GM18861 (cell line): ENCODE measurements around the gene TCERG1L.
"Not testable (repeated sequence)": the region's sequence is repeated elsewhere in the genome, so short reads cannot be mapped to it uniquely, and the experiment has no call there.

Source experiments
- ATAC-seq: cut with Tn5 transposase; IDR thresholded peaks from one replicate; pipeline ENCODE4 v1.9.1; 2021; ENCODE audit not compliant: unreplicated experiment

Gene TCERG1L

DNA sequence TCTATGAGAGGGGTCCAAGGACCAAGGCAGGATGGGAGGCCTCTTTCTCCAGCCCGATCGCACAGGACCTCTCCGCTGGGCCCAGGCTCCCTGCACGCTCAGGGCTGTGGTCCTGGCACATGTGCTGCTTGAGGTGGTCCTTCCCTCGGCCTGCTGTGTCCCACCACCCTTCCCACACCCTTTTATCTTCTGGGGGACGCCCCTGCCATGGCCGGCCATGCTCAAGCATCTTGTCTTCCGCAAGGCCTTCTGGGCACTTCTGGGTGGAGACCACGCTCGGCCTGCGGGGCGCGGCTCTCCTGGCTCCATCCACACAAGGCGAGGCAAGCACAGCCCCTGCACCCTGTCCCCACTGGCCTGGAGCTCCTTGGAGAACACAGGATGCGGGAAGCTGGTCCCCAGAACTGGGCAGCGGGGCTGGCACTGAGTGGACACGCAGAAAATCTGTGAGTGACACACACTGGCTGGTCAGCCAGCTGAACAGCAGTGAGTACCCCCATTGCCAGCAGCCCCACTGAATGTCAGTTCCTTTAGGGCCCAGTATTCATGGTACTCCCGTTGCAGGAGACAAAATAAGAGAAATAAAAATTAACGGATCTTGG is 115.9 kb downstream of the TCERG1L start:
- ATAC-seq, result no peak

GRCh38 chr10:131195116-131195515 is 116.4 kb downstream of the TCERG1L start:
- ATAC-seq, result no peak

- no peak for ATAC-seq
These were observed 117.6 kb downstream of the TCERG1L start for GRCh38 chr10:131193923-131194322.

DNA sequence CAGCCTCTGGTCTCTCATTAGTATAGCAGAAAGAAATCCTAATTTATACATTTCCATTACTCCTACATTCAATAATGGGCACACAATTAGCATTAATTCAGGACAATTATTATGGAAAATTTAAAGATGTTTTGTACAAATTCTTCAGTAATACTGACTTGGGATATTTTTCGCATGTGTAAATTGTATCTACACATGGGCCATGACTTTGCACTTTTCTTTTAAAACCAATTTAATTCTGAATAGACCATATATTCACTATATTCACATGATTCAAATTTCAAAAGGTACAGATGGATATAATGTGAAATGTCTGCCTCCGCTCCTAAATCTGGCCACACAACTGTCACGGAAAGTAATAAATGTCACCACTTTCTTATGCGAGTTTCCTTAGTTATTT is 123.0 kb downstream of the TCERG1L start:
- ATAC-seq, result no peak

DNA sequence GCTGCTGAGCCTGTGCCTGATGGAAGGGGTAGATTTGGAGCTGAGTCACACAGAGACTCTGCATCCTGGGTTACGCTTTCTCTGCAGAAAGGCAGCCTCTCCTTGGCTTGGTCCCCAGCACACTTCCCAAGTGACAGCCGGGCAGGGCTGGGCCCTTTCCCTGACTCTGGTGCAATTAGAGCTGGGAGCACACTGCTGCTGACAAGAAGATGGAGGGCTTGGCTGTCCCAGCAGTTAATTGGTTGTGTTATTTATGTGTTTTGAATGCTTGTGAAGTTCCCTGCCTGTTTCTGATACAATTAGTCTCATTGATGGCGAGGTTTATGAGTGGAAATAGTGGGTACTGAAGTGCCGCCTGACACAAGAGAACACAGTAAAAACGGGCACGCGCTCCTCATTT is 123.6 kb downstream of the TCERG1L start:
- no peak for ATAC-seq

DNA sequence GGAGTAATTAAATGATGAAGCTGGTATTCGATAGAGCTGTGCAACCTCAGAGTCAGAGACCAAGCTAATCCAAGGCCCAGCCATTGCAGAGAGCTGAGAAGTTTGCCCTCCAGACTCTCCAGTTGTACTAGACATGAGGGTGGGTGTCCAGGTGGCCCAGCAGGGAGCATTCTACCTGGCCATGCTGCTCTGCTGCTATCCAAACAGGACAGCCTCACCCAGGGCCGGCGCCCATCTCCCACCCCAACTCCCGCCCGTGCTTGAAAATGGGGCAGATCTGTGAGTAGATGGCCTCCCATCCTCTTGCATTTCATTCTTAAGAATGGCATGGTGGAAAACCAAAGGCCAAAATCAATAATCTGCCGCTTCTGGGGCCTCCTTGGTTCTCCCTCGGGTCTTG is 124.2 kb downstream of the TCERG1L start:
- ATAC-seq, result no peak

- ATAC-seq, result no peak
These were observed 124.8 kb downstream of the TCERG1L start for GRCh38 chr10:131186547-131187253.

- ATAC-seq, result no peak
These were observed 127.0 kb downstream of the TCERG1L start for GRCh38 chr10:131184503-131184902.

GRCh38 chr10:131183546-131184045 is 127.9 kb downstream of the TCERG1L start:
- ATAC-seq, result no peak

GRCh38 chr10:131181456-131181855 is 130.1 kb downstream of the TCERG1L start:
- no peak for ATAC-seq

DNA sequence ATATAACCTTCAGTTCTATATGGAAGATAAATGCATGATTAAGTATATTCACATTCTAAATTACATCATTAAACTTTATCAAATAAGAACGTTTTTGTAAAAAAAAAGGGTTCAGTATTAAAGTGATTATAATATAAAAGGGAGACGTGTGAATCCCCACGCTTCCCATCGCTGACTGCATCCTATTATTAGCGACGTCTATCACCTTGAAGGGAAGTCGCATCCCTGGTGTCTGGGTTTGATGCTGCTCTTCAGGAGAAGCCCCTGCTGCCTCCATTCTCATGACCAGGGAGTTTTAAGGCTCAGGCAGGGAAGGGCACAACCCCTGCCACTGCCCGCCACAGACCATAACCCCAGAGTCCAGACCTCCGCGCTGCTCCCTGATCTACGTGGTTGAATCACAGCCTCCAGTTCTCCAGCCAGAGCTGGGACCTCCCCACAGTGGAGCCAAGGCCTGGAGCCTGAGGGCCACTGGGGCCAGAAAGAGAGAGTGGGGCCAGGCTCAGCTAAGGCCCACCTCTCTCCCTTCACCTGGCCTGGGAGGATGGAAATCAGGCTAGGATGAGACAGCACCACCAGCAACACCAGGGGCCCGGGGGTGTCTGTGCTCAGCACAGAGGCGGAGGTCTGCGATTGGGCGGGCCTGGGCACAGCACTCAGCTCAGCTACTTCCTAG is 130.6 kb downstream of the TCERG1L start:
- no peak for ATAC-seq

GRCh38 chr10:131180086-131180485 is 131.4 kb downstream of the TCERG1L start:
- ATAC-seq, result no peak

- no peak for ATAC-seq
These were observed 132.2 kb downstream of the TCERG1L start for GRCh38 chr10:131179361-131179760.

DNA sequence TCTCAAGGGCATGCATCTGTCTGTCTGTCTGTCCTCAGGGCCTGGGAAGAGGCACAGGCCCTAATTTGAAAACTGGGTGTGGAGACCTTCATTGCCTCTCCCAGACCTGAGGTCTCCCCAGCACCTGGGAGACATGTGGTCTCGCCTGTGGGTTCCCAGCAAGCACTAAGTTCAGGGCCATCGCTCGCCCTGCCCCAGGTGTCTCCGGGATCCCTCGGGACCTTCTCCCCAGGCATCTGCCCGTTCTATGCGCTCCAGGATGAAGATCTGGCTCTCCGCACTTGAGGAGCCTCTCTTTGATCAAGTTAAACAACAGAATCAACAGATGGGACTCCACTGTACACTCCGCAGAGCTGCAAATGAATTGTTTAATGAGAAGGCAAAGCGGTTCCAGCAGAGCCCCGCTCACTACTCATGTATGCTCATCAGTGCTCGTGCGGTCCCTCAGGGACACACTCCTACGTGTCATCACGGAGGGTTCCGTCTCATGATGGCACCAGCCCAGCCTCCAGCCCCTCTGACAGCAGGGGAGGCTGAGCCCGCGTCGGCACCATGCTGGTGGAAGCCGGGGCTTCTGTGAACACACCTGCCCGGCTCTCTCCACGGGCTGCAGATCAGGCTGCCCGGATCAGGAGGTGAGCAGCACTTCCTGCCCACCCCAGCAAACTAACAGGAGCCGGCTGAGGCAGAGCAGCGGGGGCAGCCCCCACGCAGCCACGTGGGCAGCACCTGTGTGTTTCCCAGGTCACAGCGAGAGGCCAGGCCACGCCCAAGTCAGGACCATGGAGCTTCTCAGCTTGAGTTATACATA is 132.8 kb downstream of the TCERG1L start:
- no peak for ATAC-seq

DNA sequence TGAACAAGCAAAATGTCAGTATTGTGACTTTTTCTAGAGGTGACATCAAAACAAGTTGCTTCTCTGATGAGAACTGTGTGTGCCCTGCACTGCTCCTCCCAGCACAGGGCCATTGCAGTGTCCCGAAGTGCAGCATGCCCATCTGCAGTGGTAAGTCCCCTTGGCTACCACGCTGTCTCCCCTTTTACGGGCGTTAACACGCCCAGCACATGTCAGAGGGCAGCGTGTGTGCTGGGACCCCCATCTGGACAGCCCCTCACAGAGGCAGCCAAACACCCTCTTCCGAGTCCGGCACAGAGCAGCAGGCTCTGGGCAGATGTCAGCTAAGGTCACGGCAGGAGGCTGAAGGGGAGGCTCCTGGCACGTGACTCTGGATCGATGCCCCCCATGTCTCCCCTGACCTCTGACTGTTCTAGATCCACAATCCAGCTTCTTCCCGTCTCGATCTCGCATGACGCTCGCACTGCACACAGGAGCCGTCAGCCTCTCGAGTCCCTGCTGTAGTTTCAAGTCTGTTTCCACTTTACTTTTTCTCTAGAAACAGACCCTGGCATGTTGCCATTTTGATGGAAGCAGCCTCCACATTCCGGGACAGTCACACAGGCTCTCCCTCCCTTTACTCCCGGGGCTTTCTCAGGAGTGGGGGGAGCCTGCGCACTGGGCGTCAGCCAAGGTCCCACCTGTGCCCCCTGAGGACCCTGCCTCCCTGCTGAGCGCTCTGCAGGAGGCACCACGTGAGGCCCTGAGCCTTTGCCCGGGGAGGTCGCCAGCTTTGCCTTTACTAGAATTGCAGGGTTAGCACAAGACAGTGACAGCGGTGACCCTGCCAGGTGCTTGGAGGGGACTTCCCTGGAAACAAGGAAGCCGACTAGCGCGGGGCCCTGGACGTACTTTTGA is 133.8 kb downstream of the TCERG1L start:
- ATAC-seq, result no peak

- no peak for ATAC-seq
These were observed 134.6 kb downstream of the TCERG1L start for GRCh38 chr10:131176907-131177306.

DNA sequence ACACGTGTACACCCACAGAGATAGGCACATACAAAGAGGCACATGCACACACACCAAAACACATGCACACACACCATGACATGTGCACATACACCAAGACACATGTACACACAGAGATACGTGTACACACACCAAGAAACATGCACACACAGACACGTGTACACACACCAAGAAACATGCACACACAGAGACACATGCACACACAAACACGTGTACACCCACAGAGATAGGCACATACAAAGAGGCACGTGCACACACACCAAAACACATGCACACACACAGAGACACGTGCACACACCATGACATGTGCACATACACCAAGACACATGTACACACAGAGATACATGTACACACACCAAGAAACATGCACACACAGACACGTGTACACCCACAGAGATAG is 135.2 kb downstream of the TCERG1L start:
- not testable (repeated sequence) for ATAC-seq

- ATAC-seq, result no peak
These were observed 135.6 kb downstream of the TCERG1L start for GRCh38 chr10:131175891-131176290.

DNA sequence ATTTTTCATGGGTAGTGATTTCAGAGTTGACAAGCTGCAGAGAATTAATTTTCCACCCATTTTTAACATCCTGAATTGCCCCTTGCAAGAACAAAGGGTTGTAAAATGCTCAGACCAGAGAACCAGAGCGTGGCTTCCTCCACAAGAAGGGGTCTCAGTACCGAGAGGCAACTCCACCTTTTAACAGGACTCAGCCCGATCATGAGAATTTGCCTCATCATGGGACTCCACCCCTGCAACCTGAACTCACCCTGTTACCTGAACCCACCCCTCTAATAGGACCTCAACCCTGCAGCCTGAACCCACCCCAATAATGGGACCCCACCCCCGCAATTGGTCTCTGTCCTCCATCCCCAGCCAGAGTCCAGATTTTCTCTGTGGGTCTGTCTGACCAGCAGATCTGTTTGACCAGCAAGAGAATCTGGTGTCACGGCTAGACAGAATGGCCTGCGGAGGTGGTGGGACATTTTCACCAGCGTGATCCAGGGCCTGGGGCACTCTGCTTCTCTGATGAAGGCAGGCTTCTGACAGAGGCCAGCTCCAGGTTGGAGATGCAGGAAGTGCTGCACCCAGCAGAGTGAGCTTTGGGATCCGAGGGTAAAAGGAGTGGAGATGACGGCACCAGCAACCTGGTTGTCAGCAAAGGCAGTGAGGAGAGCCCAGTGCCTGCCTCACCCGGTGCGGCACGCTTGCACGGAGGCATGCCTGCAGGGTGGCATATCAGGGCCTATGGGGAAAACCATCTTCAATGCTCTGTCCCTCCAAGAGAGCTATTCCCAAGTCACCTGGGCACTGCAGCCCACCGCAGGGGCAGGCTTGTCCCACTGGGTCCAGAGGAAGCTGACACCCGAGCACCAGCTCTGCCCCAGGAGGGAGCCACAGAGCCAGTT is 136.6 kb downstream of the TCERG1L start:
- no peak for ATAC-seq
